Measurements from ENCODE around the gene THSD7B. TPM values are rescaled to one million over a fixed set of nuclear protein-coding genes. Genes with fewer than 3 reads are reported as not detected.
"Not testable (repeated sequence)": the region's sequence is repeated elsewhere in the genome, so short reads cannot be mapped to it uniquely, and the experiment has no call there.

Gene THSD7B
- total RNA-seq, 1 donor from 2014 or later = 9.8 TPM

DNA sequence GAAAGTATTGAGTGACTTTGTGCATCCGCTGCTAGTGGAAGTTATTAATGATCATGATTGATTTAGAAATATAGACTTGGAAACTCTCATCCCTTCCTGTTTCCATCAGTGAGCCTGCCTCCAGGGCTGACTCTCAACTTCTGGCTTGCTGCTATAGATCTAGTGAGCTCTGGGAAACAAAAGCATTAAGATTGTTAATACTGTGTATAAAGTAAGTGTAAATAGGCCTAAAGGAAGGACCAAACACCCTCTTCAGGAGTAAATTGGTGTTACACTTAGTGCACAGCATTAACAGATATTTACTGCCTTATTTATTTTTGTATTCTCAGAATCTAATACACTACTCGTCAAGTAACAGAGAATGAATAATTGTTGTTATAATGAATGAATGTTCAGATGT lies 285.6 kb downstream of the THSD7B start:
- H3K9me3 Mint-ChIP-seq = no peaks in the 10 kb centered on the region
- H3K27me3 Mint-ChIP-seq = no peaks in the 10 kb centered on the region
- no peak overlapping the region for H3K4me3 Mint-ChIP-seq
- DNase-seq (ENCODE audit: extremely low spot score, unreplicated experiment) = no peak
- H3K4me1 Mint-ChIP-seq (ENCODE audit: unreplicated experiment) = peaks cover 4% of the 10 kb centered on the region
- no peaks in the 10 kb centered on the region for H3K36me3 Mint-ChIP-seq
- H3K27ac Mint-ChIP-seq = no peak overlapping the region
- TF ChIP-seq, protein P1, sequence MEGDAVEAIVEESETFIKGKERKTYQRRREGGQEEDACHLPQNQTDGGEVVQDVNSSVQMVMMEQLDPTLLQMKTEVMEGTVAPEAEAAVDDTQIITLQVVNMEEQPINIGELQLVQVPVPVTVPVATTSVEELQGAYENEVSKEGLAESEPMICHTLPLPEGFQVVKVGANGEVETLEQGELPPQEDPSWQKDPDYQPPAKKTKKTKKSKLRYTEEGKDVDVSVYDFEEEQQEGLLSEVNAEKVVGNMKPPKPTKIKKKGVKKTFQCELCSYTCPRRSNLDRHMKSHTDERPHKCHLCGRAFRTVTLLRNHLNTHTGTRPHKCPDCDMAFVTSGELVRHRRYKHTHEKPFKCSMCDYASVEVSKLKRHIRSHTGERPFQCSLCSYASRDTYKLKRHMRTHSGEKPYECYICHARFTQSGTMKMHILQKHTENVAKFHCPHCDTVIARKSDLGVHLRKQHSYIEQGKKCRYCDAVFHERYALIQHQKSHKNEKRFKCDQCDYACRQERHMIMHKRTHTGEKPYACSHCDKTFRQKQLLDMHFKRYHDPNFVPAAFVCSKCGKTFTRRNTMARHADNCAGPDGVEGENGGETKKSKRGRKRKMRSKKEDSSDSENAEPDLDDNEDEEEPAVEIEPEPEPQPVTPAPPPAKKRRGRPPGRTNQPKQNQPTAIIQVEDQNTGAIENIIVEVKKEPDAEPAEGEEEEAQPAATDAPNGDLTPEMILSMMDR (conservative IDR thresholded peaks at IDR 0.05) = peak; percentile 66

DNA sequence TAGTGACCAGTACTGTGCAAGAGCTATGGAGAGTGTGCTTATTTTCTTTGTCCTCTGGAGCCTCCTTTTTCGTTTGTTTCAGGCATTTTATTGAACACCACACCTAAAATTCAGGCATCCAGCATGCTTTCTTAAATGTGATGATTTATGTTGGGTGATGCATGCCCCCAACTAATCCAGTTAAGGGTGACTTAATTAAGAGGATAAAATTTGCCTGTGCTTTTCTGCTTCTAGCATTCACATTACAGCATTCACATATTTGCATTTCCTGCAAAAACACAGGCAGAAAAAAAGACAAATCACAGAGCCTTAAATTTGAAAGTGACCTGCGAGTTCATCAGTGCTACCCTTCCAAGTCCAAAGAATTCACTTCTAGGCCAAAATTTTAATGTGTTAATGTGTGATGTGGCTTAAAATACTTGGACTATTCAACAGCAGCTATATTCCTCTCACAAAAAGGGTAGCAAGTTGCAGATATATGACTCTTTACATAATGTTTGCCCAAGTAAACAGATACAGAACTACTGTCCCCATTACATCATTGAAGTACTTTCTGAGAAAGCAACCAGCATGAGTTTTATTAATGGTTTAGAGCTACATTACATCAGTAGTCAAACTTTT lies 286.5 kb downstream of the THSD7B start:
- H3K36me3 Mint-ChIP-seq = no peaks in the 10 kb centered on the region
- H3K4me3 Mint-ChIP-seq = no peak overlapping the region
- no peaks in the 10 kb centered on the region for H3K27me3 Mint-ChIP-seq
- peaks cover 4% of the 10 kb centered on the region for H3K4me1 Mint-ChIP-seq (ENCODE audit: unreplicated experiment)
- H3K27ac Mint-ChIP-seq = no peak overlapping the region
- TF ChIP-seq, protein P1 (conservative IDR thresholded peaks at IDR 0.05) = no peak
- no peak for DNase-seq (ENCODE audit: extremely low spot score, unreplicated experiment)
- H3K9me3 Mint-ChIP-seq = no peaks in the 10 kb centered on the region

DNA sequence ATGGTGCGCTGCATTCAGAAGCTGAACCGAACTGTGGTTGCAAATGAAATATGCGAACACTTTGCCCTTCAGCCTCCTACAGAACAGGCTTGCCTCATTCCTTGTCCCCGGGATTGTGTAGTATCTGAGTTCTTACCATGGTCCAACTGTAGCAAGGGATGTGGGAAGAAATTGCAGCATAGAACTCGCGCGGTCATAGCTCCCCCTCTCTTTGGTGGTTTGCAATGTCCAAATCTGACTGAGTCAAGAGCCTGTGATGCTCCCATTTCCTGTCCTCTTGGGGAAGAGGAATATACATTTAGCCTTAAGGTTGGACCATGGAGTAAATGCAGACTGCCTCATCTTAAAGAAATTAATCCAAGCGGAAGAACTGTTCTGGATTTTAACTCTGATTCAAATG lies 291.4 kb downstream of the THSD7B start:
- H3K4me1 Mint-ChIP-seq (ENCODE audit: unreplicated experiment) = no peaks in the 10 kb centered on the region
- H3K9me3 Mint-ChIP-seq = no peaks in the 10 kb centered on the region
- no peaks in the 10 kb centered on the region for H3K36me3 Mint-ChIP-seq
- TF ChIP-seq, protein P1 (conservative IDR thresholded peaks at IDR 0.05) = no peak
- H3K27me3 Mint-ChIP-seq = no peaks in the 10 kb centered on the region
- H3K27ac Mint-ChIP-seq = no peak overlapping the region
- no peak overlapping the region for H3K4me3 Mint-ChIP-seq
- DNase-seq (ENCODE audit: extremely low spot score, unreplicated experiment) = no peak

GRCh38 chr2:137076111-137076765 lies 310.9 kb downstream of the THSD7B start:
- not testable (repeated sequence) for H3K9me3 Mint-ChIP-seq; DNase-seq (ENCODE audit: extremely low spot score, unreplicated experiment); H3K27me3 Mint-ChIP-seq; H3K4me1 Mint-ChIP-seq (ENCODE audit: unreplicated experiment); H3K4me3 Mint-ChIP-seq; H3K27ac Mint-ChIP-seq; H3K36me3 Mint-ChIP-seq

DNA sequence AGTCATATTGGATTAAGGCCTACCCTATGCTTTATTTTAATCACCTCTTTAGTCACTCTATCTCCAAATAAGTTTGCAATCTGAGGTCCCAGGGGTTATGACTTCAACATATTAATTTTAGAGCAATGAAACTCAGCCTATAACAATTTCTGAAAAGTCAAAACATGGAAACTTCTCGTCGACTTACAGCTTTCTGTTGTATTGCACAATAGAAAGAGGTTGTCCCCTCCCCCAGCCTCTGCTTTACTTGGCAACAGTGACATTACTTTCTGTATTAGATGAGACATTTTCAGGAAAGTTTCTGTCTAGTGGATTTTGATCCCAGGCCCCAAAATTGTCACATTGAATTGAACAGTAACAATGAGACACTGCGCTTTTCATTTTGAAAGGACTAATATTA lies 326.4 kb downstream of the THSD7B start:
- Mint-ChIP-seq H3K4me3 (no peak overlapping the region), H3K9me3 (no peaks in the 10 kb centered on the region), H3K36me3 (no peaks in the 10 kb centered on the region), H3K4me1 (ENCODE audit: unreplicated experiment) (no peaks in the 10 kb centered on the region), H3K27ac (no peak overlapping the region), H3K27me3 (no peaks in the 10 kb centered on the region)
- DNase-seq (ENCODE audit: extremely low spot score, unreplicated experiment) = no peak
- TF ChIP-seq, protein P1 (conservative IDR thresholded peaks at IDR 0.05) = no peak

- H3K36me3 Mint-ChIP-seq = no peaks in the 10 kb centered on the region
- no peaks in the 10 kb centered on the region for H3K9me3 Mint-ChIP-seq
- TF ChIP-seq, protein P1 (conservative IDR thresholded peaks at IDR 0.05) = no peak
- no peaks in the 10 kb centered on the region for H3K4me1 Mint-ChIP-seq (ENCODE audit: unreplicated experiment)
- H3K27me3 Mint-ChIP-seq = no peaks in the 10 kb centered on the region
- DNase-seq (ENCODE audit: extremely low spot score, unreplicated experiment) = no peak
- no peak overlapping the region for H3K4me3 Mint-ChIP-seq
- no peak overlapping the region for H3K27ac Mint-ChIP-seq
These were observed 327.8 kb downstream of the THSD7B start for GRCh38 chr2:137093116-137093515.

All from type B pancreatic cell (in vitro differentiated cells).